Measurements from ENCODE around the gene OSBPL7.

- no peak for TF ChIP-seq ZNF414 (CRISPR knock-in tag; IDR thresholded peaks at IDR 0.05)
- TF ChIP-seq CHD2 (IDR thresholded peaks at IDR 0.05; ENCODE audit: low read depth, low read length): no peak
- no peak for TF ChIP-seq EP300 (IDR thresholded peaks at IDR 0.05; ENCODE audit: low read depth in 2 of 2, low read length in 2 of 2)
- no peak for TF ChIP-seq EP300 (CRISPR knock-in tag; IDR thresholded peaks at IDR 0.05; ENCODE audit: borderline replicate concordance)
- TF ChIP-seq PRPF4 (IDR thresholded peaks at IDR 0.05; ENCODE audit: low read depth, low read length, poor library complexity, severe bottlenecking): no peak
- no peak for TF ChIP-seq CBFB (CRISPR knock-in tag; IDR thresholded peaks at IDR 0.05)
Observed at GRCh38 chr17:47831934-47832327, 10.3 kb upstream of the OSBPL7 start.

Measured in HepG2 (cell line).